GM12892 (cell line): ENCODE data around the gene LDLRAD4.

Experiments used
- POLR2A ChIP-seq: IDR thresholded peaks from 2 replicates; pipeline ENCODE4 v1.6.1; 2011; ENCODE audit warnings: low read depth, low read length, control low read depth
- POLR2AphosphoS5 ChIP-seq: IDR thresholded peaks from 2 replicates; pipeline ENCODE4 v1.6.1; 2011; ENCODE audit warnings: low read depth, low read length, control low read depth
- TAF1 ChIP-seq: IDR thresholded peaks from 2 replicates; pipeline ENCODE4 v1.6.1; 2011; ENCODE audit warnings: low read depth, mild to moderate bottlenecking, control low read depth, low read length, borderline replicate concordance

- TF ChIP-seq POLR2A: no peak
- TF ChIP-seq POLR2AphosphoS5: no peak
- no peak for TF ChIP-seq TAF1
These were observed 161.6 kb downstream of the LDLRAD4 start for GRCh38 chr18:13379930-13380690.
